Germinal center (tissue), 1 donor: Measurements from ENCODE around the gene ABHD11.
"Not testable (repeated sequence)": the region's sequence is repeated elsewhere in the genome, so short reads cannot be mapped to it uniquely, and the experiment has no call there.

ENCODE experiments used
- DNase-seq: peaks from one replicate; pipeline ENCODE4 v3.0.0; 2012; ENCODE audit warnings: mixed read lengths, low spot score

ABHD11 gene, protein sequence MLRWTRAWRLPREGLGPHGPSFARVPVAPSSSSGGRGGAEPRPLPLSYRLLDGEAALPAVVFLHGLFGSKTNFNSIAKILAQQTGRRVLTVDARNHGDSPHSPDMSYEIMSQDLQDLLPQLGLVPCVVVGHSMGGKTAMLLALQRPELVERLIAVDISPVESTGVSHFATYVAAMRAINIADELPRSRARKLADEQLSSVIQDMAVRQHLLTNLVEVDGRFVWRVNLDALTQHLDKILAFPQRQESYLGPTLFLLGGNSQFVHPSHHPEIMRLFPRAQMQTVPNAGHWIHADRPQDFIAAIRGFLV

DNA sequence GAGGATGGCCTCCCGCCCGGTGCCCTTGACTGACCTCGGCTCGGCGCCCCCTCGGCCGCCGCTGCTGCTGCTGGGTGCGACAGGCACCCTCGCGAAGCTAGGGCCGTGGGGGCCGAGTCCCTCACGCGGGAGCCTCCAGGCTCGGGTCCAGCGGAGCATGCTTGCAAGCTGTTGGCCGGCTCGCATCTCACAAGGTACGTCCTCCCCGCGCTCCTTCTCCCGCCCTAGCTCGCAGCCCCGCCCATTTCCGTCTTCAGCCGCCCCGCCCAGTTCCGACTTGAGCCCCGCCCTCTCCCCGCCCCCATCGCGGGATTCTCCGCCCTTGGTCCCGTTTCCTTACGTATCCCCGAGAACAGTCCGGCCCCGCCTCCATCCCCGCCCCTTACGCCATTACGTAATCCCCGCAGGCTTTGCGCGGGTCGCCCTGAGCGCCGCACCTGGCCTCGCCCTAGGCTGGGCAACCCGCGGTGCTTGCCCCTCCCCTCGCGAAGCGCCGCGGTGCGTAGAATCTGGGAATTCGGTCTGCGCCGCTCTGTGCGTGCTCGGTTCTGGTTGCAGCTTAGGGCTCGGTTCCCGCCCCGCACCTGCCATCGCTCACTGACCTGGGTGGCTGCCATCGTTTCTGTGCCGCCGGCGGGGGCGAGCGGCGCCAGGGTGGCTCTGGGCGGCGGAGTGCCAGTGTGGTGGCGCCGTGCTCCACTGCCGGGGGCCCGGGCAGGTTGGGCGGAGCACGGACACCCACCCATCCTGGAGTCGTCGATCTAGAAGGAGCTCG is at the start of gene ABHD11:
ABHD11 (minus strand) TSS at position 191 of the 775 bp plus-strand sequence; CDS start at position 159, 32 bp downstream.
- peak; percentile 99 for DNase-seq

DNA sequence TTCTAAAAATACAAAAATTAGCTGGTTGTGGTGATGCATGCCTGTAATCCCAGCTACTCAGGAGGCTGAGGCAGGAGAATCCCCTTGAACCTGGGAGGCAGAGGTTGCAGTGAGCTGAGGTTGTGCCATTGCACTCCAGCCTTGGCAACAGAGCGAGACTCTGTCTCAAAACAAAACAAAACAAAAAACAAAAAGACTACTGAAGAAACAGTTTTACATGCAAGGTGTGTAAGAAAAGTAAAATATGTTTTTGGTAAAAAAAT is 49.1 kb upstream of the ABHD11 start:
- DNase-seq, result not testable (repeated sequence)

DNA sequence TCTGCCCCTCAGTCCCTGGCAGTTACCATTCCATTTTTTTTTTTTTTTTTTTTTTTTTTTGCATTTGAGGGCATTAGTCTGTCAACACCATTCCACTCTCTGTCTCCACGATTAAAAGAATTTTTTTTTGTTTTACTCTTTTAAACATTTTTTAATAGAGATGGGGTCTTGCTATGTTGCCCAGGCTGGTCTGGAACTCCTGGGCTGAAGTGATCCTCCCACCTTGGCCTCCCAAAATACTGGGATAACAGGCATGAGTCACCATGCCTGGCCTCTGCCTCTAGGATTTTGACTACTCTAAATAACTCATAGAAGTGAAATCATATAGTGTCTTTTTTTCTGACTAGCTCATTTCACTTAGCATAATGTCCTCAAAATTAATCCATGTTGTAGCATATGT is 48.0 kb upstream of the ABHD11 start:
- no peak for DNase-seq

DNA sequence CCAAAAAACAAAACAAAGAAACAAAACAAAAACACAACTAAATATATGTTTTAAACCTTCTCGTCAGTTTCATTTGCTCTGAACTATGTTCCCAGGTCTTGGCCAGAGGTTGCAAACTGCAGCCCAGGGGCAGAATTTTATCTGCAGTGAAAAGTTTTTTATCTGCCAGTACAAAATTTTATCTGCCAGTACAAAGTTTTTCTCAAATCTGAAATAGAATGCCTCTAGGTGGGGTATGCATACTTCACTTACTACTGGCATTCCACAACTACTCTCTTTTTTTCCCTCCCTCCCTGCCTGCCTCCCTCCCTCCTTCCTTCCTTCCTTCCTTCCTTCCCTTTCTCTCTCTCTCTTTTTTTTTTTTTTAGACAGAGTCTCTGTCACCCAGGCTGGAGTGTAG is 40.9 kb upstream of the ABHD11 start:
- no peak for DNase-seq

DNA sequence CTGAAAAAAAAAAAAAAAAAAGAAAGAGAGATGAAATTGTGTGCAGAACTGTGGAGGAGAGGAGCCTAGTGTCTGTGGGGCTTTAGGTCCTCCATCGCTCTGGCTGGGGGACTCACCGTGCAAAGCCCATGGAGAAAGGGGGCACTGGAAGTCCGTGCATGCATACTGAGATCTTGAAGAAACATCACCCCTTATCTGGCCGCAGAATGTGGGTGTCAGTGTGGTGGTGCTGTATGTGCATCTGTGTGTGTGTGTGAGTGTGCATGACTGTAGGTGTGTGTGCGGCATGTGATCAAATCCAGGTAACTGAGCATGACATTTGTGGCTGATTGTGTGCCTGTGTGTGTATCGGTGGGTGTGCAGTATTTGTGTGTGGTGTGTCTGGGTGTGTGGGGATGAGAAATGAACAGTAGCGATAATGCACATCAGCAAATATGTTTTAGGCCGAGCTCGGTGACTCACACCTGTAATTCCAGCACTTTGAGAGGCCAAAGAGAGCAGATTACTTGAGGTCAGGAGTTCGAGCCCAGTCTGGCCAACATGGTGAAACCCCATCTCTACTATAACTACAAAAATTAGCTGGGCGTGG is 40.3 kb upstream of the ABHD11 start:
- no peak for DNase-seq

DNA sequence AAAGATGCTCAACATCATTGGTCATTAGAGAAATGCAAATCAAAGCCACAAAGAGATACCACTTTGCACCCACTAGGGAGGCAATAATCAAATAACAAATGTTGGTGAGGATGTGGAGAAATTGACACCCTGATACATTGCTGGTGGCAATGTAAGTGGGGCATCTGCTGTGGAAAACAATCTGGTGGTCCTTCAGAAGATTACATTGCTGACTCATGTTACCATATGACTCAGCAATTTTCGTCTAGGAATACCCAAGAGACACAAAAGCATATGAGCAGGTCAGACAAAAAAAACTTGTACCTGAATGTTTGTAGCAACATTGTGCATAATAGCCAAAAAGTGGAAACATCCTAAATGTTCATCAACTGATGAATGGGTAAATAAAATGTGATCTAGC is 36.3 kb upstream of the ABHD11 start:
- no peak for DNase-seq

DNA sequence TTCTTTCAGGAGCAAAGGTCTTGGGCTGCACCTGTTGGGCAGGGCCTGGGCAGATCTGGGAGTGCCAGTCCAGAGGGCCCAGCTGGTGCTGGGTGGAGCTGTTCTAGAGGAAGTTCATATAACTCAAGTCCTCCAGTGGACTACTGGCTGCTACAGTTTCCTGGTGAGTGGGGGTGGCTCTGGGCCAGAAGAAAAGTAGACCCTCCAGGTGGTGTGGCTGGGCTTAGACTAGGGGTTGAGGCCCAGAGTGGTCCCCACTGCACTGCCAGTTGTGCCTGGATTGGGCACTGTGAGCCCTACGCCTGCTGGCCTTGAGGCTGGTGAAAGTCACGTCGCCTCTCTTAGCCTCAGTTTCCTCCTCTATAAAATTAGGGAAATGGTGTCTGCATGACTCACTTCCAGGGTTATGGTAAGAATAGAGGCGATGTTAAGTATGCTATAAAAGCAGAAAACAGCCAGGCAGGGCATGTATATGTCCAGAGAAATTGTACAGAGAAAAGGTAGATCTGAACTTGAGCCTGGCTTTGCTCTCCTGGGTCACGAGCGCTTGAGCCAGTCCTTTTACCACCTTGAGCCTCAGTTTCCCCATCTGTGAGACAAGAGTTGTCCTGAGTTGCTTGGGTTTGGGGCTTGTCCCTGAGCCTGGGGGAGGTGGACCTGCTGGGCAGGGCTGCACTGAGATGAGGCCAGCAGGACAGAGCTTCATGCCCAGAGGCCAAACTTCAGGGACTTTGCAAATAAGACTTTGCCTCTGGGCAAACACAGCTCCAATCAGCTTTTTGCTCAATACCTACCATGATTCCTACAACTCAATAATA is 35.3 kb upstream of the ABHD11 start:
- no peak for DNase-seq

DNA sequence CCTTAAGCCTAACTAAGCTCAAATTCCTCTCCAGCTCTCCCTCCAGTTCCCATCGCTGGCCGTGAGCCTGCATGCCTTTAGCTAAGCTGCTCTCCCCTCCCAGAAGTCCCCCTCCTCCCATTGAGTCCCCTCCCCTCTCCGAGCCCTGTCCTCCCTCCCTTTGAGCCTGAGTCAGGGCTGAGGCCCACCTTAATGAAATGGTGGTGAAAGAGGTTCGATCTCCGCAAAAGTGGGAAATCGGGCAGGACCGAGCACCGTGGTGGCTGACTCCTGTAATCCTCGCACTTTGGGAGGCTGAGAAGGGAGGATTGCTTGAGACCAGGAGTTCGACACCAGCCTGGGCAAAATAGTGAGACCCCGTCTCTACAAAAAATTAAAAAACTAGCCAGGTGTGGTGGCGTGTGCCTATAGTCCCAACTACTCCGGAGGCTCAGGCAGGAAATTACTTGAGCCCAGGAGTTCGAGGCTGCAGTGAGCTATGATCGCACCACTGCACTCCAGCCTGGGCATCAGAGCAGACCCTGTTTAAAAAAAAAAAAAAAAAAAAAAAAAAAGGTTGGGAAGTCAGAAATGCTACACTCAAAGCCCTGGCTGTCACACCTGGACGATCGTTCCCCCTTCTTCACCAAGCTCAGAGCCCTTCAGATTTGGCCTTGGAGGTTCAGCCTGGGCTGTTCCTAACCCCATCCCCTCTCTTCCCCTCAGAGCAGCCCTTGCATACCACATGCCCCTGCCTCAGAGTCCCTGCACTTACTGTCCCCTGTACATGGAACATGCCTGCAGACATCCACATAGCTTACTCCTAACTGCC is 32.5 kb upstream of the ABHD11 start:
- no peak for DNase-seq

DNA sequence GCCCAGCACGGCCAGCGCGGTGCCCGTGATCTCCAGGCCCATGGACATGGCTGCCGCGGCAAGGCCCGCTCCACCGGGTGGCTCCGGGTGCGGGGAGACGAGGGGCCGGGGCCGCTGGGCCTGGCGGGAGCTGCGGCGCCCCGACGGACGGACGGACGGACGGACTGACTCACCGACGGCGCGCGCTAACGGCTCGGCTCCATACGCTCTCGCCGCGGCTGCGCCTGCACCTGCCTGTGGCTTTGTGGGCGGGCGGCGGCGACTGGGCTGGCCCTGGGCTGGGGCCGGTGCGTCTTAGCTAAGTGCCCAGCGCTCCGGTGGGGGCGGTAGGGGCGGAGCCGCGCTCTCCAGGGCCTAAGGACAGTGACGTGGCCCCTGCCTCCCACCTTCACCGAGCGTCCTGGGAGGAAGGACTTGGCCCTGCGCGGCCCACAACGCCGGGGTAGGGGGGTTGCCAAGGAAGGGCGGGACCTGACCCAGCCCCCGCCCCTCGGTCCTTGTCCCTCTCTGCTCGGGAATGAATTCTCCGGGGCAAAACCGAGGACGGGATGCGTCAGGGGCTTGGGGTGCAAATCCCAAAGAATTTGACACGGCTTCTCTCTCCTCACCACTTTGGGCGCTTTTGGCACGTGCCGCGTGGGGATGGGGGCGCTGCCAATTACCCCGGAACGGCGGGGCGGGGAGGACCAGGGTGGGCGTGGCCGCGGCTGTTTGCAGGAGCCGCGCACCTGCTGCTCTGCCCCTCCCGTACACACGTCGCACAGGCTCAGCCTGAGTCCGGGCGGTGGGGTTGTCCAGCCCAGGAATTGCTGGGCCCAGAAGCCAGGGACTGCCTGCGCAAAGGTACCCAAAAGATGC is 31.6 kb upstream of the ABHD11 start, which contains the start of gene CLDN3:
CLDN3 (minus strand) TSS at position 269 of the 858 bp plus-strand sequence; CDS start at position 48, 221 bp downstream.
- peak; percentile 26 for DNase-seq

DNA sequence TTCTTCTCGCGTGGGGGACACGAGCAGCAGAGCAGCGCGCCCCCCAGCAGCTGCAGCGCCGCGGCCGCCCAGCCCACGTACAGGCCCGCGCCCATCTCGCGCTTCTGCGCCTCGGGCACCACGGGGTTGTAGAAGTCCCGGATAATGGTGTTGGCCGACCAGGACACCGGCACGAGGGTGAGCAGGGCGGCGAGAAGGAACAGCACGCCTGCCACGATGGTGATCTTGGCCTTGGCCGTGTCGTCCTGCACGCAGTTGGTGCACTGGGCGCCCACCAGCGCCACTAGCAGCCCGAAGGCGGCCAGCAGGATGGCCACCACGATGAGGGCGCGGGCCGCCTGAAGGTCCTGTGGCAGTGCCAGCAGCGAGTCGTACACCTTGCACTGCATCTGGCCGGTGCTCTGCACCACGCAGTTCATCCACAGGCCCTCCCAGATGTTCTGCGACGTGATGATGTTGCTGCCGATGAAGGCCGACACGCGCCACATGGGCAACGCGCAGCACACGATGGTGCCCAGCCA is 30.9 kb upstream of the ABHD11 start:
- no peak for DNase-seq

DNA sequence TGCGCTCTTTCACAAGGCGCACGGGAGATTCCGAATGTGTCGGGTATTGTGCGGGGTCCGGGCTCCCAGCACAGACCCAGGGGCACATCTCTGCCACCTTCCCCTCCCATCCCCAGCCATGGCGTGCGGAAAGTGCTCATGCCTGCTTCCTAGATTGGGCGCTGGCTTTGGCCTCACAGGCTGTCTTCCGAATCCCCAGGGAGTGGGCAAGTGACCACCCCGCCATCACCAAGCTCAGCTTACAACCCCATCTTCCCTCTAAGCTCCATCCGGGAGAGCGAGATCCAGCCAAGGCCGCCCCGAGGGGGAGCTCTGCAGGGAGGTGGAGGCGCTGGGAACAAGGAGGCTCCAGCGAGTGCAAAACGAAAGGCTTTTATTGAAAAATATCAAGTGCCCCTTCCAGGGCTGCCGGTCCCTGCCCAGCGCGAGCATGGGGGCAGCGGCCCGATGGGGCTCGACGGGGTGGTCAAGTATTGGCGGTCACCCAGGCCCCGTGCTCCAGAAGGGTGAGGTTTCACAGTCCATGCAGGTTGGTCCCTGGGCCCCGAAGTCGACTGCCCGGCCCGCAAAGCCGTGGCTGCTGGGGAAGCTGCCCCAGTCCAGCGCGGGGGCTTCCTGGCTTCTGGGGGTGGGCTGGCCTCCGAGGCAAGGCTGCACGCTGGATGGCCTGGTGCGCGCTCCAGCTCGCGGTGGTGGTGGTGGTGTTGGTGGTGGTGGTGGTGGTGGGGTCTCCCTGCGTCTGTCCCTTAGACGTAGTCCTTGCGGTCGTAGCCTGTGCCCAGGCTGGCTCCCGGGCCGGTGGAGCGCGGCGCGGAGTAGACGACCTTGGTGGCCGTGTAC is 30.3 kb upstream of the ABHD11 start:
- no peak for DNase-seq

DNA sequence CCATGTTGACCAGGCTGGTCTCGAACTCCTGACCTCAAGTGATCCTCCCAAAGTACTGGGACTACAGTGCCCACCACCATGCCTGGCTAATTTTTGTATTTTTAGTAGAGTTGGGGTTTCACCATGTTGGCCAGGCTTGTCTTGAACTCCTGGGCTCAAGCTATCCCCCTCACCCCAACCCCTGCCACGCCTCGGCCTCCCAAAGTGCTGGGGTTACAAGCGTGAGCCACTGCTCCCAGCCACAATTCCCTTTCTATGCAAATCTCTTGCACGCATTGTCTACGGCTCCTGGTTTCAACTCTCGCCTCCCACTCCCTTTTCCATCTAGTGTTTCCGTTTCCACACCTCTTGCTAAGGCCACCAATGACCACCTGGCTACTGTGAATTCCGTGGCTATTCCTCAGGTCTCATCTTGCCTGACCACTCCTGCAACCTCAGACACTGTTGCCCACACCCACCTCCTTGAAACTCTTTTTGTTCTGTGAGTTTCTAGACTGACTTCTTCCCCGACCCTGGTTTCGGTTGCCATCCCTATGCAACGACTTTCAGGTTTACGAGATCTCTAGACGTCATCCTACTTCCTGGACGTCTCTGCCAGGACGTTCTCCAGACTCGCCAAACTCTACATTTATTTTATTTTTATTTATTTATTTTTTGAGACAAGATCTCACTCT is 28.1 kb upstream of the ABHD11 start:
- DNase-seq, result no peak

DNA sequence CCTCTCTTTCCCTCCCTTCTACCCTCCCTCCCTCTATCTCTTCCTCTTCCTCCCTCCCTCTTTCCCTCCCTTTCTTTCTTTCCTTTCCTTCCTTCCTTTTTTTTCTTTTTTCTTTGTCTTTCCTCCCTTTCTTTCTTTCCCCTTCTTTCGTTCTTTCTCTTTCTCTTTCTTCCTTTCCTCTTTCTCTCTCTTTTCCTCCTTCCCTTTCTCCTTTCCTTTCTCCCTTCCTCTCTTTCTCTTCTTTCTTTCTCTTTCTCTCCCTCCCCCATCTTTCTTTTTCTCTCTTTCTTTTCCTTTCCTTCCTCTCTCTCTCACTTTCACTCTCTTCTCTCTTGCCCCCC is 24.0 kb upstream of the ABHD11 start:
- no peak for DNase-seq

DNA sequence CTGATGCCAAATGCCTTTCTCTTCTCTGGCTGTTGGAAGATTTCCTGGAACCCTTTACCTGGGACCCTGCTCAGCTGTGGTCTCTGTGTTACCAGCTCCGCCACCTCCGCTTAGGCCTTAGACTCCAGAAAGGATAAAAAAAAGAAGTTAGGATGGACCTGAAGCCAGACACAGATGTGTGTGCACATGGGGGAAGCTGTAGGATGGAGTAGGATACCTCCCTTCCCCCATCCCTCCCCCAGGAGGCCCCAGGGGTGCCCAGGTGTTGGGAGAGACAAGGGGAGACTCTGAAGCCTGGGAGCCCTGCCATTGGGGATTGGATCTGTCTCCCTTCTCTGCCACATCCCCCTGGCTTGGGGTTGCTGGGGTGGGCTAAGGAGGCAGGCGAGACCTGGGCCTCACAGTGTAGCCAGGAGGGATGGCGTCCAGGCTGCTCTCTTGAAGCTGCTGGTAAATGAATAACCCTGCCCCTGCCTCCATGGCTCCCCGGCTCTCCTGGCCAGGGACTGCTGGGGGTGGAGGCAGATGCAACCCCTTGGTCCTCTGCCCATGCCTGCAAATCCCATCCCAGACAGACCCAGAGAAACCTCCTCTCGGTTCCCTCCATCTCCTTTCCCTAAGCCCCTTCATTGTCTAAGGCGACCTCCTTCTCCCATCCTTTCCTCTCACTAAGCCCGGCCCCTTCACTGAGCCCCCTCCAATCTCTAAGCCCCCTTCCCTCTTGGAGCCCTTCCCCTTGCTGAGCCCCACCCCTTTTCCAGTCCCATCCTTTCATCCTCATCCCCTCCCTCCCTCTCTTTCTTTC is 23.5 kb upstream of the ABHD11 start:
- DNase-seq, result no peak

DNA sequence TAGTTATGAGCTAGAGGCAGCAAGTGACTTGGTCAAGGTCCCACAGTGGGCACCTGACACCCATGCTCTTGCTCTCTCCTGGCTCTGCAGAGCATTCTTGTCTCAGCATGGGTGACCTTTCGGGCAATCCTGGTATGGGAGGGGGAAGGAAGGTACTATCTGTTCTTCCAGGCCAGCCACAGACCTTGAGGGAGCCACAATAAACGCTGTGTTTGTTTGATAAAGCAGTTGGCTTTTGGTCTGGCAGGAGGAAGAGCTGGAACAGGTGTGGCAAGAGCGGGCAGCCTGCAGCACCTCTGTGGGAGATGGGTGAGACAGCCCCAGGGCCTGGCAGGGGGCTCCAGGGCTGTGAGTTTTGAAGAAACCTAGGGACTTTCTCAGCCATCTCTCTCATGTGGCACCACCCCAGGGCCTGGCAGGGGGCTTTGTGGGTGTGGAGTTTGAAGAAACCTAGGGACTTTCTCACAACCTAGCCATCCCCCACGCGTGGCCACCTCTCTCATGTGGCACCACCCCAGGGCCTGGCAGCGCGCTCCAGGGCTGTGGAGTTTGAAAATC is 20.1 kb upstream of the ABHD11 start:
- DNase-seq, result no peak

DNA sequence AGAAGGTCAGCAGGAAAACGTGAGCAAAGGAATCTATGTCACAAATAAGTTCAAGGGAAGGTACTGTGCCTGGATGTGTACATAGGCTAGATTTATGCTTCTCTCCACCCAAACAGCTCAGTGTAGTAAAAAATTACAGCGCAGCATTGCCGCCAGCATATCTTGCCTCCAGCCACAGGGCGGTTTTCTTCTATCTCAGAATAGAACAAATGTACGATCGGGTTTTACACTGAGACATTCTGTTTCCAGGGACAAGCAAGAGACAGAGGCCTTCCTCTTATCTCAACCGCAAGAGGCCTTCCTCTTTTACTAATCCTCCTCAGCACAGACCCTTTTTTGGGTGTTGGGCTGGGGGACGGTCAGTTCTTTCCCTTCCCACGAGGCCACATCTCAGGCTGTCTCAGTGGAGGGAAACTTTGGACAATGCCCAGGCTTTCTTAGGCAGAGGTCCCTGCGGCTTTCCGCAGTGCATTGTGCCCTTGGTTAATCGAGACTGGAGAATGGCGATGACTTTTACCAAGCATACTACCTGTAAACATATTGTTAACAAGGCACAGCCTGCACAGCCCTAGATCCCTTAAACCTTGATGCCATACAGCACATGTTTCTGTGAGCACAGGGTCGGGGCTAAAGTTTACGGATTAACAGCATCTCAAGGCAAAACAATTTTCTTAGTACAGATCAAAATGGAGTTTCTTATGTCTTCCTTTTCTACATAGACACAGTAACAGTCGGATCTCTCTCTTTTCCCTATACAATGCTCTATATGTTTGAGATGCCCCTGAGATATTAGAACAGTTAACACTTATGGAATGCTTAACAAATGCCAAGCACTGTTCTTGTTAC is 11.6 kb upstream of the ABHD11 start:
- no peak for DNase-seq

DNA sequence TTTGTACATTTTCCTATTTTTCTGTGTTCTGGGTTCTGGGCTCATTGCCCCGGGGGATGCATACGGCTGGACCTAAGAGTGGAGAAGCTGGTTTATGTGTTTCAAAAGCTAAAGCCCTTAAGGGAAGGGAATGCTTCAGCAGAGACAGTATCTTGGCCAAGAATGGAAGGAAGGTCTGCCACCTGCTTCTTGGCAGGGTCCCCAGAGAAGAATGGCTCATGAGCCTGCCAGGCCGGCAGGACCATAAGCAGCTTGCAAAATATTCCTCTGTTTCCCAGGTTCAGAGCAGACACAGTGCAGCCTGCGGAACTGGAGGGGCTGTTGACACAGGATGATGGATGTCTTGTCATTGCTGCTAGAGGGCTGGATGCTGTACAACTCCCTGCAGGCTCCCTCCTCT is 7.8 kb upstream of the ABHD11 start:
- DNase-seq, result no peak
